ENCODE data around the gene CBFA2T2. TPM values are rescaled to one million over a fixed set of nuclear protein-coding genes. Genes with fewer than 3 reads are reported as not detected.

The CBFA2T2 gene
- total RNA-seq, 1 experiment from 2014 or later = 13.1 TPM

DNA sequence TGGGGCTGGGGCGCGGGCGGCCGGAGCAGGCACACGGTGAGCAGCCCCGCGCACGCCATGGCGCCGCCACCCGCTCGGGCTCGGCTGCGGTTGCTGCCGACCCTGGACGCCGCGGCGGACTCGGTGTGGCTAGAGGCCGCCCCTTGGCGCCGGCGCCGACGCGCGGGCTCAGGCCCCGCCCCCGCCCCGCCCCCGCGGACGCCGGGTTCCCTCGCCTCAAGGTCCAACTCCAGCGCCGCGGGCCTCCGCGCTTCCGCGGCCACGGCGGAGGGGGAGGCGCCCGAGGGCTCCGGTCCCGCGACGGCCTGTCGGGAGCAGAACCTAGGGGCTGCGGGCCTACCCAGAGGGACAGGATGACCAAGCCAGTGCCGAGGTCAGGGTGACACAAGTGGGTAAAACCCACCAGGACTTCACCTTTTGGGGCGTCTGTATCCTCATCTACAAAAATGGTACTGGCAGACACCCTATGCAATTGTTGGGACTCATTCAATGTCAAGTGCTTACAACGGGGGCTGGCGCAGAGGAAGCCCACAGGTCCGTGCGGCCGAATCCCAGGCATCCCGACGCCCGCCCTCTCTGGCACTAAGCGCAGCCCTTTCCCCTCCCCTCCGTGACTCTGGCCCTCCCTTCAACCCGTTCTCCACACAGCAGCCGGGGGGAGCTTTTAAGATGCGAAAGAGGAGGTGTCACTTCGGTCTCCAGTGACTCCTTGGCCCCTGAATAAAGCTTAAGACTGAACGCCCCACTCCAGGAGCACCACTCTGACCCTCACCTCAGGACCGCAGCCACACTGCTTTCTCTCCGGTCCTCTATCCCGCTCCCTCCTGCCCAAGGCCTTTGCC lies 184.6 kb downstream of the CBFA2T2 start, which contains the start of gene NECAB3:
TSS of gene NECAB3 (minus strand) at position 135 of the 842 bp plus-strand sequence. CDS start at position 59, 76 bp downstream.
- H3K27ac ChIP-seq (ENCODE audit: low read depth, low read length, poor library complexity, severe bottlenecking) = peak within 1 kb of the TSS; percentile 88
- H3K4me3 ChIP-seq (ENCODE audit: low read depth, low read length, poor library complexity, severe bottlenecking) = peak within 1 kb of the TSS; percentile 78
- H3K36me3 ChIP-seq (ENCODE audit: insufficient read depth, low read length, poor library complexity, severe bottlenecking) = peaks cover 18% of the 10 kb centered on the region
- H3K27me3 ChIP-seq (replicated peaks; ENCODE audit: insufficient read depth, low read depth, low read length, poor library complexity) = no peaks in the 10 kb centered on the region
- ChIA-PET POLR2A (ENCODE audit: low non-redundant PET) (interaction anchor here (0.6 kb wide), 2 partner anchors 58 to 1941 kb away, joined by 3 to 17 read pairs; partner anchors contain the start of gene SPAG4), CTCF (no interaction called here)
- TF ChIP-seq EZH2 (IDR thresholded peaks at IDR 0.05; ENCODE audit: borderline replicate concordance, low read depth, low read length, poor library complexity, severe bottlenecking) = no peak
- peak; percentile 83 for DNase-seq (ENCODE audit: low spot score)
- no TSS peak for BruUV-seq (replicated peaks)
- H3K4me1 ChIP-seq (ENCODE audit: insufficient read depth, low read length, poor library complexity, severe bottlenecking) = peaks cover 31% of the 10 kb centered on the region
- intact Hi-C loops (cut with micrococcal nuclease; ENCODE audit: unreplicated experiment) = no loop called here
- no peaks in the 10 kb centered on the region for H3K9me3 ChIP-seq (ENCODE audit: low read depth, low read length, poor library complexity, severe bottlenecking)

DNA sequence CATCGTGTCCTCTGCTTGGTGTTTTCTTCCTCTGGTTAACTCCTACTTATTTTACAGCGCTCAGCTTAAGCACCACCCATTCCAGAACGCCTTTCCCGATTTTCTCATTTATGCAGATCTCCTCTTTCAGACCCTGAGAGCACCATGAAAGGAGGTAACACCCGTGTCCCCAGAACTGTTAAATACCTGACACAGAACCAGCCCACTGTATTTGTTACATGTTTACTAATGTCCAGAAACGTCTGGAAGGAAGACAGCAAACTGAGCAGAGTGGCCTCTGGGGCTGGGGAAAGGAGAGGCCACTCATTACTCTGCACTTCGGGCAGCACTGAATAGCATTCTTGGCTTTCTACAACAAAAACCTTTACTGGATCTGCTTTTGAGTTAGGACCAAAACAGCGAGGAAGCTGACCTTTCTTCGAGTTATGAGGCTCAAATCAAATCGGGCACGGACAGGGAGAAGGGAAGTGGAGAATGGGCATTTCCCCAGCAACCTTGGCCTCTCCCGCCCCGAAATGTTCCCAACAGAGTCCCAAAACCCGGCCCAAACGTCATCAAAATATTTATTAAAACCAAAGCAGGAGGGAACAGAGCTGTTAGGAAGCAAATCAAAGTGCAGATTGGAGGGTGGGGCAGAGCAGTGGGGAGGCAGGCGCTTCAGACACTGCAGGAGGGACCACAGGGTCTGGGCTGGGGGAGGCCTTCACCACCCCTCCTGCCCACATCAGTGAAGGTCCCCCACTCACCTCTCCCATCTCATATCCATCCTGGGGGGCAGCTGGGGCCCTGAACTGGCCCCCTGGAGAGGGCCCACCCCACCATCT lies 185.5 kb downstream of the CBFA2T2 start:
- peak overlapping the region; percentile 88 for H3K27ac ChIP-seq (ENCODE audit: low read depth, low read length, poor library complexity, severe bottlenecking)
- TF ChIP-seq EZH2 (IDR thresholded peaks at IDR 0.05; ENCODE audit: borderline replicate concordance, low read depth, low read length, poor library complexity, severe bottlenecking) = no peak
- TF ChIP-seq, protein P1, sequence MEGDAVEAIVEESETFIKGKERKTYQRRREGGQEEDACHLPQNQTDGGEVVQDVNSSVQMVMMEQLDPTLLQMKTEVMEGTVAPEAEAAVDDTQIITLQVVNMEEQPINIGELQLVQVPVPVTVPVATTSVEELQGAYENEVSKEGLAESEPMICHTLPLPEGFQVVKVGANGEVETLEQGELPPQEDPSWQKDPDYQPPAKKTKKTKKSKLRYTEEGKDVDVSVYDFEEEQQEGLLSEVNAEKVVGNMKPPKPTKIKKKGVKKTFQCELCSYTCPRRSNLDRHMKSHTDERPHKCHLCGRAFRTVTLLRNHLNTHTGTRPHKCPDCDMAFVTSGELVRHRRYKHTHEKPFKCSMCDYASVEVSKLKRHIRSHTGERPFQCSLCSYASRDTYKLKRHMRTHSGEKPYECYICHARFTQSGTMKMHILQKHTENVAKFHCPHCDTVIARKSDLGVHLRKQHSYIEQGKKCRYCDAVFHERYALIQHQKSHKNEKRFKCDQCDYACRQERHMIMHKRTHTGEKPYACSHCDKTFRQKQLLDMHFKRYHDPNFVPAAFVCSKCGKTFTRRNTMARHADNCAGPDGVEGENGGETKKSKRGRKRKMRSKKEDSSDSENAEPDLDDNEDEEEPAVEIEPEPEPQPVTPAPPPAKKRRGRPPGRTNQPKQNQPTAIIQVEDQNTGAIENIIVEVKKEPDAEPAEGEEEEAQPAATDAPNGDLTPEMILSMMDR (conservative IDR thresholded peaks at IDR 0.05; ENCODE audit: low read depth, low read length) = no peak
- peaks cover 31% of the 10 kb centered on the region for H3K4me1 ChIP-seq (ENCODE audit: insufficient read depth, low read length, poor library complexity, severe bottlenecking)
- H3K27me3 ChIP-seq (replicated peaks; ENCODE audit: insufficient read depth, low read depth, low read length, poor library complexity) = no peaks in the 10 kb centered on the region
- no peak for DNase-seq (ENCODE audit: low spot score)
- intact Hi-C loops (cut with micrococcal nuclease; ENCODE audit: unreplicated experiment) = no loop called here
- H3K4me3 ChIP-seq (ENCODE audit: low read depth, low read length, poor library complexity, severe bottlenecking) = peak overlapping the region; percentile 78
- CTCF ChIA-PET = no interaction called here
- BruUV-seq (replicated peaks) = no TSS peak
- peaks cover 25% of the 10 kb centered on the region for H3K36me3 ChIP-seq (ENCODE audit: insufficient read depth, low read length, poor library complexity, severe bottlenecking)
- H3K9me3 ChIP-seq (ENCODE audit: low read depth, low read length, poor library complexity, severe bottlenecking) = no peaks in the 10 kb centered on the region
- POLR2A ChIA-PET (ENCODE audit: low non-redundant PET) = interaction anchor here (0.6 kb wide), 2 partner anchors 57 to 109 kb away, joined by 3 to 9 read pairs; no protein-coding TSS in a partner anchor

DNA sequence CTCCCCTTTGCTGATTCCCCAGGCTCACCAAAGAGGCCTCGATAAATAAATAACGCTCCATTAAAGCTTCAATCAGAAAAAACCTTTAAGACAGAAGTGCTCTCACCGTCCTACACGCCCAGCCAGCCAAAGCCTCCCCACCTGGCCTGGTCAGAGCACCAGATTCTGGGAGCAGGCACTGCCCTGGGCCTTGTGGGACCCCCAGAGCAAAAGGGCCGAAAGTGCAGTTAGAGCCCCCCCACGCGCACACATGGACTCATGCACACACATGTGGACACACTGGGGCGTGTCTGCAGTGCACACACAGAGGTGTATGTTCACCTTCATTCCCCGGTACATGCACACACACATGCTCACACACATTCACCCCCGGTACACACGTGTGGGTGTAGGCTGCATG lies 186.2 kb downstream of the CBFA2T2 start:
- DNase-seq (ENCODE audit: low spot score) = no peak
- peaks cover 26% of the 10 kb centered on the region for H3K4me1 ChIP-seq (ENCODE audit: insufficient read depth, low read length, poor library complexity, severe bottlenecking)
- no peaks in the 10 kb centered on the region for H3K9me3 ChIP-seq (ENCODE audit: low read depth, low read length, poor library complexity, severe bottlenecking)
- CTCF ChIA-PET = no interaction called here
- POLR2A ChIA-PET (ENCODE audit: low non-redundant PET) = interaction anchor here (0.6 kb wide), 1 partner anchor 110 kb away, joined by 9 read pairs; no protein-coding TSS in a partner anchor
- no peak overlapping the region for H3K4me3 ChIP-seq (ENCODE audit: low read depth, low read length, poor library complexity, severe bottlenecking)
- TF ChIP-seq EZH2 (IDR thresholded peaks at IDR 0.05; ENCODE audit: borderline replicate concordance, low read depth, low read length, poor library complexity, severe bottlenecking) = no peak
- TF ChIP-seq, protein P1 (conservative IDR thresholded peaks at IDR 0.05; ENCODE audit: low read depth, low read length) = no peak
- intact Hi-C loops (cut with micrococcal nuclease; ENCODE audit: unreplicated experiment) = no loop called here
- H3K27me3 ChIP-seq (replicated peaks; ENCODE audit: insufficient read depth, low read depth, low read length, poor library complexity) = no peaks in the 10 kb centered on the region
- no peak overlapping the region for H3K27ac ChIP-seq (ENCODE audit: low read depth, low read length, poor library complexity, severe bottlenecking)
- no TSS peak for BruUV-seq (replicated peaks)
- H3K36me3 ChIP-seq (ENCODE audit: insufficient read depth, low read length, poor library complexity, severe bottlenecking) = peaks cover 24% of the 10 kb centered on the region

Data from A673 (cell line).